A549 treated with AZD9567 at 1 μM for 4 hours (cell line): Measurements from ENCODE around the gene GJA5. TPM values are rescaled to one million over a fixed set of nuclear protein-coding genes. Genes with fewer than 3 reads are reported as not detected.

ENCODE experiments used
- total RNA-seq: library from RNA; stranded (reverse); fragments of 200-300 nt; extraction: Qiagen RNA extraction; gene quantifications from 5 replicates; pipeline ENCODE4 v1.2.3, GENCODE V29; 2022; ENCODE audit not compliant: insufficient read depth

GJA5 gene
- total RNA-seq, result not detected in 5 replicates

DNA sequence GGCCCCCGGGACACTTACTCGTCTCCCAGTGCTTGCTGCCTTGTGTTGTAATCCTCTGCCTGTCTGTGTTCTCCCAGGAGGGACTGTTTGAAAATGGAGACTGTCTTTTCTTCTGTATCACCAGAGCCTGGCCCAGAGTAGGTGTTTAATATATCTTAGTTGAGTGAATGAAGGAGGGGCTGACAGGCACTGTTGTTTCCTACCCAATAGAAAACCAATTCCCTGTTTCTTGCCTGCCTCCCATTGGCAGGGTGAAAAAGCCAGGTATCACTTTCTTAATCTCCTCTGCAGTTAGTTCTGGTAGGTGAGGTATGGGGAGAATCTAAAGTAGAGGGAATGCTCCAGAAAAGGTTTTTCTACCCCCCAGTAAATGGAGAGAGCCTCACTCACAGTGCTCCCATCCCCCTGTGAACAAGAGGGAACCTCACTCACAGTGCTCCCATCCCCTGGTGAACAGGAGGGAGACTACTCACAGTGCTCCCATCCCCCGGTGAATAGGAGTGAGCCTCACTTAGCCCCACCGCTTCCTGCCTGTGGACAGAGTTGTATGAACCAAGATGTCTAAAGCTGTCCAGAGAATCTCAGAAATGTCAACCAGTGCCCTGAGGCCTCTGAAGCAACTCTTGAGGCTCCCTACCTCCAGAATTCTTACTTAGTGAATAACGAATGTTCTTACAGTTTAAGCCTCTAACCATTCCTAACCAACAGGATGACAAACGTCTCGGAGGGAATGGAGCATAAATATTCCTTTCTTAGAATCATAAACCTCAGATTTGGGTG lies at the start of gene GJA5:
Gene GJA5, minus strand, starts transcription at position 122 of the 780 bp plus-strand sequence. CDS start 1,364 bp downstream, outside the sequence.

Other genes starting within 250 kb of the GJA5 start
- gene BCL9, start 219.1 kb downstream of the GJA5 start, total RNA-seq, result 3.7 to 4.9 TPM (median 4.5 TPM) in 5 replicates
- gene ACP6, start 90.1 kb downstream of the GJA5 start, total RNA-seq, result 13.0 to 23.4 TPM (median 21.2 TPM) in 5 replicates
- gene GJA8, start 142.2 kb upstream of the GJA5 start, total RNA-seq, result not detected in 5 replicates
- 4.8 to 6.4 TPM (median 5.7 TPM) in 4 of 5 replicates, not detected in the other for gene GPR89B, start 167.8 kb upstream of the GJA5 start, total RNA-seq